ENCODE measurements around the gene CD24.

Gene CD24

GRCh38 chr6:106922626-106923025 is 51.9 kb downstream of the CD24 start:
- TF ChIP-seq CTCF (IDR thresholded peaks at IDR 0.05; ENCODE audit: borderline replicate concordance, insufficient read depth, low read depth, low read length), result no peak
- H3K4me3 ChIP-seq (ENCODE audit: low read depth, low read length), result no peak overlapping the region
